Erythroblast (primary cell): Measurements from ENCODE around the gene HOXC4.

Experiments used
- GATA1 ChIP-seq: IDR thresholded peaks from 2 replicates; pipeline ENCODE4 v1.6.1; 2011; ENCODE audit warnings: low read depth, mild to moderate bottlenecking, control low read depth, low read length, moderate library complexity
- POLR2A ChIP-seq: IDR thresholded peaks from 2 replicates; pipeline ENCODE4 v1.6.1; 2011; ENCODE audit warnings: mild to moderate bottlenecking, low read length

DNA sequence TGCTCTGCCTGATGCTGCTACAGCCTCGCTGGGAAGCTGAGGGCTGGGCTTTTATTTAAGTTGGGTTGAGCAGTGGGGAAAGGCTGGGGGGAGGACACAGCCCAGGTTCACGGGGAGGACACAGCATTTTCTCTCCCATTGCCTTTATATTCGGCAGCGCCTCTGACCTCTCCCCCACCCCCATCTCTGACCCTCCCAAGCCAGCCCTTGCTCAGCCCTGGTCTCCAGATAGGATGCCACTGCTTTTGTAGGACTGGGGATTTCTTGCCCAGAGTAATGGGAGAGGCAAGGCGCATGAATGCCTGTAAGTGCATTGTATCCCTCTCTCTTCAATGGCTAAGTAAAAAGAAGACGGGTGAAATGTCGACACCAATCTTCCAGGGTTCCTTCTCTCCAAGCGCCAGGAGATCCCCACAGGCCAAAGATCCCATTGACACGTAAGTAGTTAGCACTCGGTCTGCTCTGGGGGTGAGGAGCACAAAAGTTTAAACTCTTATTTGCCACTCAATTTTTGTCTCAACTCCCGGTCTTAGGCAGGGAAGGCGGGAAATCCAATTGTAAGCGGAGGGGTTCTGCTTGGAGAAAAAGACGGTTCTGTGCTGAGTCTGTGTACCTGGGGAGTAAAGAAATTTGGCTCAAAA lies 4.6 kb downstream of the HOXC4 start:
- TF ChIP-seq POLR2A (no peak), GATA1 (no peak)
